GM18498 (cell line): ENCODE results near the gene XRCC3.
A peak's percentile ranks its signal among the peaks of the same experiment; 100 is the strongest.

Experiments used
- ATAC-seq: cut with Tn5 transposase; IDR thresholded peaks from one replicate; pipeline ENCODE4 v1.9.1; 2021; ENCODE audit warnings: mild to moderate bottlenecking, moderate library complexity; ENCODE audit not compliant: unreplicated experiment

XRCC3 gene

DNA sequence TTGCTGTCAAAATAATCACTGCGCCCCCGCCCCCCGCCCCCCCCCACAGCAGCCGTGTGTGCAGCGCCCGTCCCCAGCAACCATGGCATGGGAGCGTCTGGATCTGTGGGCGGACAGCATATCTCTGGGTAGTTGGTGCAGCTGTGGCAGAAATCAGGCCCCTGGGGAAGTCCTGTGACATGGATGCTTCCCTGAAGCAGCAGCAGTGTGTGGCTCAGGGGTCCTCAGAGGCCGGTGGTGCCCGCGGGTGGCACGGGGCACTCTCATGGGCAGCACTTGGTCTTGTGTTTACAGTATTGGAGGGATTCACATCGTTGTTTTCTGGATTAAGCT, 19.2 kb downstream of the XRCC3 start:
- no peak for ATAC-seq

DNA sequence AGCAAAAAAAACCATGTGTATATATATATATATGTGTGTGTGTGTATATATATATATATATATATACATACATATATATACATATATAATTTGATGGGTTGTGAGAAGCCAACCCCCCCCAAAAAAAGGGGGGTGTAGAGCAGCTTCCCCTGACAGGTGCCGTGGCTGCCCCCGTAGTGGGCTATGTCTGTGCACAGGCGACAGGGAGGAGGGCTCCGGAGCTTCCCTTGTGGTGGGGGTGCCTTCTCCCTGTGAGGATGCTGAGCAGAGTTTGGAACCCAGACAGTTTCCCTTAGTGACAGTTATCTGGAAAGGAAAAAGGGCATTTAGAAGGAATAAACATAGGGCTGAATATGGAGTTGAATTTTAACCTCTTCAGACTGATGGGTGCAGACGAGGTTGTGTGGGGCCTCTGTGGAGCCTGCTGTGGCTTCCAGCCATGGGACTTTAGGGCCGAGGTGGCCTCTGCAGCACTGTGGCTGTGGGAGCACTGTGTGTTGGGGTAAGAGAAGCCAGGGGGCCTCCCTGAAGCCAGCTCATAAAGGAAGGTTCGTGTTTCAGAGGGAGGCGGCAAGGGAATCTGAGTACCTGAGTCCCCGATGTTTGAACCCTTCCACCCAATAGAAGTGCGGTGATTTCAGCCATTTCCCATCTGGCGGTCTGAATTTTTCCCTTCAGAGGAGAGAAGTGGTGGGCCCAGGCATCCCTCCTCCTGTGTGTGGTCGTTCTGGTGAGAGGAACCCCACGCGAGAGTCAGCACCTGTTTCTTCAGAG, 19.8 kb downstream of the XRCC3 start:
- ATAC-seq = no peak

DNA sequence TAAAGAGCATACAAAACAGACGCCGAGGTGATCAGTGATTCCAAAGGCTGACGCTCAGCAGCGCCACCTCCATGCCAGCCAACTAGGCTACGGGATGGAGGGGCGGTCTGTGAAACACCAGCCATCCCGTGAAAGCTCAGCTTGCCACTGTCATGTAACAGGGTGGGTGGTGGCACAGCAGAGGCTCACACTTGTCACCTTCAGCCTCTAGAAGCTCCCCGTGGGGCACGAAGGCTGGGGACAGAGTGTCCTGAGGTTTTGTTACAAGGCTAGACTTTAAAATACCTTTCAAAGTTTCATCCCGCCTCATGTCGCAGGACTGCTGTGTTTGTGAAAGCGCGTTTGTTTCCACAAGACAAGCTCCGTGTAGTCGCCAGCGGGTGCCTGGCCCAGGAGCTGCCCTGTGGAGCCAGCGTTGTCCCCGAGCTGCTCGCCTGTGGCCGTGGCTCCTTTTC, 20.7 kb downstream of the XRCC3 start:
- ATAC-seq = no peak

DNA sequence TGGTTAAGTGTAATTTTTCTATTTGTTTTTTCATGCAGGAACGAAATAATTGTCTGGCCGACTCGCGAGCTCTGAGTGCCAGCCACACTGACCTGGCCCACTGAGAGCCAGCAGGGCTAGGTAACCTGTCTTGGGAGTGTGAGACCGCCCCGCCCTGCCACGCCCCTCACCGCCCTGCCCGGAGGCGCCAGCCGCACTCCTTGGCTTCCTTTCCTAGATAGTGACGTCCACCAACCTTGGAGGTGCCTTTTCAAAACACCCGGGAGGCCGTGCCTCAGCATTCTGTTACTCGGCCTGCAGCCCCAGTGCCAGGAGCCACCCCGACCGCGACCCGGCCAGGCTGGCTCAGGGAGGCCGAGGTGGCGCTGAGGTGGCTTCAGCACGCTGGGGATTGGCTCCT, 21.7 kb downstream of the XRCC3 start:
- no peak for ATAC-seq

DNA sequence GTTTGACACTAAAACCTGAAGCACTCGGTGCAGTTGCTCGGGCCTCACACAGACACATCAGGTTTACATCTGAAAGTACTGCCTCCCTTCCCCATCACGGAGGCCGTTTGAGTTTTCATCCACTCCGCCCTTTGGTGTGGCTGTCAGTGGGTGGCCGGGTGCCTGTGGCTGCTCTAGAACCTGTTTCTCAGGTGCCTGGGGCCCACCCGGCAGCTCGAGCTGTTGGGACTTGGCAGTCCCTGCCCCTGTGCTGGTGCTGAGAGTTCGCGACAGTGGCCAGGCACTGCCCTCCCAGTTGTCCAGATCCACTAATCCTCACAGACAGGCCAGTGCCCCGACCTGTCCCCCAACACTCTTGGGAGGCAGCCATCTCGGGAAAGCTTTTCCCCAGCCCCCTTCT, 22.4 kb downstream of the XRCC3 start:
- no peak for ATAC-seq

GRCh38 chr14:103692159-103692558, 23.1 kb downstream of the XRCC3 start:
- ATAC-seq = peak; percentile 8

DNA sequence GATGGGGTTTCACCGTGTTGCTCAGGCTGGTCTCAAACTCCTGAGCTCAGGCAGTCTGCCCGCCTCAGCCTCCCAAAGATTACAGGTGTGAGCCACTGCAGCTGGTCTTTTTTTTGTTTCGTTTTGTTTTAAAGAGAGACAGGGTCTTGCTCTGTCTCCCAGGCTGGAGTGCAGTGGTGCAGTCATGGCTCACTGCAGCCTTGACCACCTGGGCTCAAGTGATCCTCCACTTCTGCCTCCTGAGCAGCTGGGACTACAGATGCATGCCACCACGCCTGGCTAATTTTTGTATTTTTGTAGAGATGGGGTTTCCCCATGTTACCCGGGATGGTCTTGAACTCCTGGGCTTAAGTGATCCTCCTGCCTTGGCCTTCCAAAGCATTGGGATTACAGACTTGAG, 23.6 kb downstream of the XRCC3 start:
- peak; percentile 53 for ATAC-seq

GRCh38 chr14:103690332-103690731, 24.9 kb downstream of the XRCC3 start:
- no peak for ATAC-seq

- ATAC-seq = peak; percentile 65
Measured at GRCh38 chr14:103688906-103689902, 26.0 kb downstream of the XRCC3 start.

DNA sequence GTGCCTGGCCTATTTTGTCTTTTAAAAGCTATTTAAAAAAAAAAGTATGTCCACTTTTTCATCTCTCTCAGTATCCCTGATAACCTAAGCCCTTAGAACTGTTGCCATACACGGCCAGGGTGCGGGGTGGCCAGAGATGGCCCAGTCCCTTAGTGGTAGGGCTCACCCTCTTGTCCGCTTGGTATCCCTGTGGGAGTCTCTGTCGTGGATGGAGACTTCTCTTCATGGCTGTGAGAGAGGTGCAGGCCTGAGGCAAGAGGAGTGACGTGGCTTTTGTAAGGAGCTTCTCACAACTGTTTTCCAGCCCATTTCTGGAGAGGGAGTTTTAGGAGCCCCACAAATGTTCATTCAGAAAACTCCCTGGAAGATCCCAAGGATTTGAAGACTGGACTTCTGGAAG, 26.8 kb downstream of the XRCC3 start:
- ATAC-seq = no peak

DNA sequence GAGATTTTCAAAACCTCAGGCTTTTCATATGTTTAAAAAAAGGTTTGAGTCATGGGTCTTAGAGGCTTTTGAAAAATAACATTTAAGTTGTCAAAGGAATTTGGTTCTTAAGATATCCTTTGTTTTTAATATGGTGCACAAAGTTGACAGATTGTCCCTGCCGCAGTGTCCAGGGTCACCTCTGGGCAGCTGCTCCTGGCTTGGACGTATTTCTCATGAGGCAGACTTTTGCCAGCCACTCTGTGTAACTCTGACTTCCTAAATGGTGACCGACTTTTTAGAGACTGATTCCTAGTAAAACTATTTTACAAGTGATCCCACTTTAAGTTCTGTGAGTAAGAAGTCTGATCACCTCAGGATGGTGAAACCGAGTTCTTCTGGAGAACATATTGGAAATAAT, 27.5 kb downstream of the XRCC3 start:
- no peak for ATAC-seq

- no peak for ATAC-seq
Measured at GRCh38 chr14:103686831-103687485, 28.3 kb downstream of the XRCC3 start.

- ATAC-seq = no peak
Measured at GRCh38 chr14:103685276-103686211, 29.7 kb downstream of the XRCC3 start.

DNA sequence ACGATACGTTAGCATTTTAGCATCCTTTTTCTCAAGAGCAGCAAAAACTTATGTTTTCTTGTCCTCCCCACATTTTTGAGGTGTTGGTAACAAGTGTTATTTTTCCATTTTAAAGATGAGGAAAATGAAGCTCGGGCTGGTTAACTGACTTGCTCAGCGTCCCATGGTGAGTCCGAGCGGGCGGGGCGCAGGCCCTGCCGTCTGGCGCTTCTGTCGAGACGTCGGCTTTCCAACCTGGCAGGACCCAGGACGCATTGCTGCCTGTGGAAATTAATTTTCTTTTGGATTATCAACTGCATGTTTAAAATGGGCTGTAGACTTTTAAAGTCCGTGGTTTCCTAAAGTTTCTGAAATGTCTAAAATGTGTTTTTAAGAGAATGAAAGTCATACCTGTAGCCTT, 30.4 kb downstream of the XRCC3 start:
- ATAC-seq = no peak

GRCh38 chr14:103684471-103684870, 30.8 kb downstream of the XRCC3 start:
- no peak for ATAC-seq

- no peak for ATAC-seq
Measured at GRCh38 chr14:103683139-103683538, 32.1 kb downstream of the XRCC3 start.

DNA sequence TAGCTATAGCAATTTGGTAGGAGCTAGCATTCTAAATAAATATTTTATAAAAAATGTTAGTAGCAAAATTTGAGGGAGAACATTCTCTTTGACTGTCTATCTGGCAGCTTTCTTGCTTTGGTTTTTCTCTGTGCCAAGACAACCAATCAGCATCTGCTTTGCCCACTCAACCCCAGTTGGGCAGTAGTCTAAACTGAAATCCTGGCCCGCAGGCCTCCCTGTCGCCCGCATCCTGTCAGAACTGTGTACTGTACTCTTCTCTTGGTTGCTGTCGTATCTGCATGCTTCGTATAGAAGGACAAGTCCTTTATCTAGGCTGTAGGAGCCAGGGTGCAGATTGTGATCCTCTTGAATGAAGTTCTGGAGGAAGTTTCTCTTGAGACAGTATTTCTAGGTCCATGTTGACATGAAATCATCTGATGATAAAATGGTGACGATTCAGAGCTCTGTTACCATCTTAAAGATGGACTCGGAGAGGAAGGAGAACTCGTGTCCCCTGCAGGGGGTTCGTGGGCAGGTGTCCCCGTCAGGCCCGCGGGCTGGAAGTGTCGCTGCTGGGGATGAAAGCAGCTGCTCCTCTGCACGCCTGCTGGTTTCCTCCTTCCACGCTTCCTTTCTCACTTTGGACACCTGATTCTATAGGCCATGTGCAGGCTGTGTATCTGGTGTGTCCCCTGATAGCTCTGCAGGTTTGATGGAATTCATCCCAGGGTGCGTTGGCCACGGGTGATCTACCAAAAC, 34.6 kb downstream of the XRCC3 start:
- no peak for ATAC-seq

DNA sequence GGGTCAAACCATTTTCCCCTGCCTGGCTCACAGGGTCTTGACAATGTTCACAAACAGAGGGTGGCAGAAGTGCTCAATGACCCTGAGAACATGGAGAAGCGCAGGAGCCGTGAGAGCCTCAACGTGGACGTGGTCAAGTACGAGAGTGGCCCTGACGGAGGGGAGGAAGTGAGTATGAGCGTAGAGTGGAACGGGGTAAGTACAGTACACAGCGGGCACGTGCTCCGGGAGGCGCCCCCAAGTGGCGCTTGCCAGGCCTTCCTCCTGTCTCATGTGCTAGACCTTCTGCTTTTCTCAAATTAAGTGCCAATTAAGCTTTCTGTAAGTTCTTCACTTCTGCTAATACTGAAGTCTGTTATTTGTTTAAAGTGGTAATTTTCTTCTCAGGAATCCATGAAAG, 35.9 kb downstream of the XRCC3 start:
- ATAC-seq = peak; percentile 74

GRCh38 chr14:103676881-103677675, 38.2 kb downstream of the XRCC3 start:
- no peak for ATAC-seq
